Lower leg skin (tissue), 4 donors: ENCODE results near the gene PHLPP2. TPM values are rescaled to one million over a fixed set of nuclear protein-coding genes. Genes with fewer than 3 reads are reported as not detected.

ENCODE experiments used
- DNase-seq, 2 donors: peaks; one replicate each; pipeline ENCODE4 v3.0.0-alpha.2; 2019; ENCODE audit warnings: low spot score in 2 of 2
- H3K4me3 ChIP-seq: fragments of 200-600 bp; sonication (generic); 2 replicates; pipeline ENCODE4 v1.5.1; 2017; ENCODE audit warnings: mild to moderate bottlenecking, low read depth; ENCODE audit not compliant: poor library complexity, severe bottlenecking
- CTCF ChIP-seq, 3 donors: fragments of 450-650 bp; IDR thresholded peaks; one replicate each; pipeline ENCODE4 v1.5.1; 2016; ENCODE audit warnings: antibody characterized with exemption in 3 of 3, mild to moderate bottlenecking in 3 of 3, moderate library complexity in 2 of 3
- POLR2A ChIP-seq, 2 donors: fragments of 450-650 bp; IDR thresholded peaks; one replicate each; pipeline ENCODE4 v1.6.1; 2016 to 2017; ENCODE audit warnings: antibody characterized with exemption in 2 of 2, mild to moderate bottlenecking in 1 of 2, moderate library complexity in 1 of 2
- WGBS, 2 donors: methylation state at CpG; one replicate each; pipeline ENCODE4 v1.1.5; 2018; 5-methylcytosine and 5-hydroxymethylcytosine counted together
- intact Hi-C: fragments of 100-400 bp; cut with DNase I; formaldehyde crosslinking; loops from one replicate; pipeline ENCODE4 v1.15.0; 2023; ENCODE audit warnings: low total_unique reads
- total RNA-seq, 4 donors: library from RNA; depleted of rRNA; stranded (reverse); fragments of >200 nt; gene quantifications; one replicate each; pipeline ENCODE4 v1.1.0, GENCODE V29; 2016

Gene PHLPP2
- total RNA-seq, 4 donors from 2014 or later = 2.0 to 4.9 (median 4.1) TPM

GRCh38 chr16:71681360-71681759, 43.1 kb downstream of the PHLPP2 start:
- intact Hi-C loops = no loop called here
- DNase-seq = no peak
- 66 to 71% methylated on average over 2 of the region's 2 CpGs for WGBS, 2 donors
- H3K4me3 ChIP-seq = no peak overlapping the region
- TF ChIP-seq CTCF (IDR thresholded peaks at IDR 0.05) (no peak), POLR2A (IDR thresholded peaks at IDR 0.05) (no peak)

- WGBS, 2 donors = 86 to 93% methylated on average over 5 of the region's 5 CpGs
- no peak overlapping the region for H3K4me3 ChIP-seq
- TF ChIP-seq POLR2A (IDR thresholded peaks at IDR 0.05) (no peak), CTCF (IDR thresholded peaks at IDR 0.05) (no peak)
- intact Hi-C loops = no loop called here
- no peak for DNase-seq
Measured at GRCh38 chr16:71676236-71676635, 48.3 kb downstream of the PHLPP2 start.

GRCh38 chr16:71675380-71675779, 49.1 kb downstream of the PHLPP2 start:
- 95 to 97% methylated on average over 3 of the region's 3 CpGs for WGBS, 2 donors
- no peak for TF ChIP-seq CTCF (IDR thresholded peaks at IDR 0.05)
- TF ChIP-seq POLR2A (IDR thresholded peaks at IDR 0.05) = no peak
- H3K4me3 ChIP-seq = no peak overlapping the region
- no peak for DNase-seq
- intact Hi-C loops = no loop called here

- intact Hi-C loops = no loop called here
- WGBS, 2 donors = 95 to 96% methylated on average over 2 of the region's 2 CpGs
- no peak overlapping the region for H3K4me3 ChIP-seq
- DNase-seq = no peak
- TF ChIP-seq POLR2A (IDR thresholded peaks at IDR 0.05) (no peak), CTCF (IDR thresholded peaks at IDR 0.05) (no peak)
Measured at GRCh38 chr16:71674229-71674628, 50.3 kb downstream of the PHLPP2 start.

GRCh38 chr16:71673582-71673973, 50.9 kb downstream of the PHLPP2 start:
- H3K4me3 ChIP-seq = no peak overlapping the region
- TF ChIP-seq POLR2A (IDR thresholded peaks at IDR 0.05) (no peak), CTCF (IDR thresholded peaks at IDR 0.05) (no peak)
- DNase-seq = no peak
- intact Hi-C loops = no loop called here
- 95 to 98% methylated on average over 1 of the region's 1 CpG for WGBS, 2 donors

GRCh38 chr16:71672803-71673581, 51.5 kb downstream of the PHLPP2 start:
- DNase-seq = no peak
- no peak overlapping the region for H3K4me3 ChIP-seq
- WGBS, 2 donors = 85 to 89% methylated on average over 5 of the region's 5 CpGs
- intact Hi-C loops = no loop called here
- TF ChIP-seq CTCF (IDR thresholded peaks at IDR 0.05) = no peak
